Activated naive CD4-positive, alpha-beta T cell treated with anti-CD3 and anti-CD28 coated beads for 36 hours (primary cell): ENCODE data around the gene EHD4. TPM values are rescaled to one million over a fixed set of nuclear protein-coding genes. Genes with fewer than 3 reads are reported as not detected.

ENCODE experiments used
- CTCF ChIA-PET: fragments of 350-600 bp; sonication (Branson Sonifier 250); formaldehyde crosslinking; loops from one replicate; lab custom pipeline; 2021; ENCODE audit warnings: antibody characterized with exemption; lab: Charles Lee
- DNase-seq: peaks from one replicate; pipeline ENCODE4 v3.0.0-alpha.2; 2020
- H3K27ac Mint-ChIP-seq: one replicate; pipeline ENCODE4 v1.8.0; 2021; ENCODE audit warnings: mild to moderate bottlenecking, mixed read lengths
- H3K27me3 Mint-ChIP-seq: one replicate; pipeline ENCODE4 v1.8.0; 2021; ENCODE audit warnings: low read depth, mixed read lengths
- H3K36me3 Mint-ChIP-seq: one replicate; pipeline ENCODE4 v1.8.0; 2021; ENCODE audit warnings: low read depth, mixed read lengths
- H3K4me1 Mint-ChIP-seq: one replicate; pipeline ENCODE4 v1.8.0; 2021; ENCODE audit warnings: low read depth, mixed read lengths
- H3K4me3 Mint-ChIP-seq: one replicate; pipeline ENCODE4 v1.8.0; 2021; ENCODE audit warnings: mild to moderate bottlenecking, moderate library complexity, mixed read lengths
- H3K9me3 Mint-ChIP-seq: one replicate; pipeline ENCODE4 v1.8.0; 2021; ENCODE audit warnings: mixed read lengths
- intact Hi-C: fragments of 100-400 bp; cut with micrococcal nuclease; formaldehyde crosslinking; loops from one replicate; pipeline ENCODE4 v1.15.1; 2023
- total RNA-seq, 2 experiments: library from RNA; stranded (reverse); gene quantifications; one replicate each; pipeline ENCODE4 v1.2.3, GENCODE V29; 2021

The EHD4 gene
- total RNA-seq, 2 experiments from 2014 or later: 30.1 to 31.8 TPM

- peaks cover 8% of the 10 kb centered on the region for H3K36me3 Mint-ChIP-seq
Observed at GRCh38 chr15:41961595-41962202, 10.7 kb downstream of the EHD4 start.

GRCh38 chr15:41961001-41961518, 11.3 kb downstream of the EHD4 start:
- no peak overlapping the region for H3K27ac Mint-ChIP-seq

More at GRCh38 chr15:41961595-41962202, 10.7 kb downstream of the EHD4 start:
- no peaks in the 10 kb centered on the region for H3K27me3 Mint-ChIP-seq
- no peak overlapping the region for H3K27ac Mint-ChIP-seq
- H3K9me3 Mint-ChIP-seq: no peaks in the 10 kb centered on the region
- H3K4me3 Mint-ChIP-seq: no peak overlapping the region
- no peak for DNase-seq
- CTCF ChIA-PET: interaction anchor here (0.7 to 1.0 kb wide), 3 partner anchors 25 to 91 kb away, joined by 3 to 6 read pairs (median 3); no protein-coding TSS in a partner anchor
- intact Hi-C loops: no loop called here
- peaks cover 27% of the 10 kb centered on the region for H3K4me1 Mint-ChIP-seq

GRCh38 chr15:41958002-41958420, 14.3 kb downstream of the EHD4 start:
- Mint-ChIP-seq H3K27ac (no peak overlapping the region), H3K4me1 (peaks cover 21% of the 10 kb centered on the region), H3K4me3 (no peak overlapping the region), H3K27me3 (no peaks in the 10 kb centered on the region), H3K36me3 (peaks cover 8% of the 10 kb centered on the region), H3K9me3 (no peaks in the 10 kb centered on the region)
- intact Hi-C loops: no loop called here
- CTCF ChIA-PET: interaction anchor here (0.7 kb wide), 3 partner anchors 30 to 392 kb away, joined by 3 read pairs; no protein-coding TSS in a partner anchor
- DNase-seq: no peak

More at GRCh38 chr15:41961001-41961518, 11.3 kb downstream of the EHD4 start:
- intact Hi-C loops: no loop called here
- DNase-seq: no peak
- Mint-ChIP-seq H3K27me3 (no peaks in the 10 kb centered on the region), H3K4me3 (no peak overlapping the region), H3K9me3 (no peaks in the 10 kb centered on the region), H3K36me3 (peaks cover 7% of the 10 kb centered on the region), H3K4me1 (peaks cover 23% of the 10 kb centered on the region)
- CTCF ChIA-PET: interaction anchor here (0.9 kb wide), 1 partner anchor 29 kb away, joined by 6 read pairs; no protein-coding TSS in a partner anchor

- CTCF ChIA-PET: interaction anchor here (0.7 kb wide), 1 partner anchor 64 kb away, joined by 3 read pairs; the partner anchor contains the start of gene PLA2G4E
- Mint-ChIP-seq H3K27me3 (no peaks in the 10 kb centered on the region), H3K36me3 (peaks cover 8% of the 10 kb centered on the region), H3K4me1 (peaks cover 21% of the 10 kb centered on the region), H3K27ac (no peak overlapping the region), H3K9me3 (no peaks in the 10 kb centered on the region), H3K4me3 (no peak overlapping the region)
- intact Hi-C loops: no loop called here
- DNase-seq: no peak
Observed at GRCh38 chr15:41957021-41957897, 15.1 kb downstream of the EHD4 start.

GRCh38 chr15:41955807-41956525, 16.4 kb downstream of the EHD4 start:
- CTCF ChIA-PET: no interaction called here
- intact Hi-C loops: no loop called here
- Mint-ChIP-seq H3K27me3 (no peaks in the 10 kb centered on the region), H3K36me3 (peaks cover 12% of the 10 kb centered on the region), H3K9me3 (no peaks in the 10 kb centered on the region), H3K27ac (no peak overlapping the region), H3K4me1 (peaks cover 12% of the 10 kb centered on the region), H3K4me3 (no peak overlapping the region)
- no peak for DNase-seq

GRCh38 chr15:41955100-41955499, 17.3 kb downstream of the EHD4 start:
- no peak for DNase-seq
- Mint-ChIP-seq H3K9me3 (no peaks in the 10 kb centered on the region), H3K27me3 (no peaks in the 10 kb centered on the region), H3K27ac (no peak overlapping the region), H3K36me3 (peaks cover 12% of the 10 kb centered on the region), H3K4me1 (peaks cover 11% of the 10 kb centered on the region), H3K4me3 (no peak overlapping the region)
- intact Hi-C loops: no loop called here
- CTCF ChIA-PET: no interaction called here

- H3K36me3 Mint-ChIP-seq: peaks cover 12% of the 10 kb centered on the region
Observed at GRCh38 chr15:41954036-41954435, 18.3 kb downstream of the EHD4 start.

GRCh38 chr15:41952013-41952563, 20.3 kb downstream of the EHD4 start:
- no peaks in the 10 kb centered on the region for H3K9me3 Mint-ChIP-seq
- H3K27me3 Mint-ChIP-seq: no peaks in the 10 kb centered on the region
- intact Hi-C loops: no loop called here
- peaks cover 3% of the 10 kb centered on the region for H3K4me1 Mint-ChIP-seq
- H3K27ac Mint-ChIP-seq: no peak overlapping the region
- H3K36me3 Mint-ChIP-seq: peaks cover 12% of the 10 kb centered on the region
- DNase-seq: no peak
- H3K4me3 Mint-ChIP-seq: no peak overlapping the region
- CTCF ChIA-PET: no interaction called here

More at GRCh38 chr15:41954036-41954435, 18.3 kb downstream of the EHD4 start:
- no peak for DNase-seq
- Mint-ChIP-seq H3K4me1 (peaks cover 11% of the 10 kb centered on the region), H3K9me3 (no peaks in the 10 kb centered on the region), H3K27ac (no peak overlapping the region), H3K27me3 (no peaks in the 10 kb centered on the region), H3K4me3 (no peak overlapping the region)
- intact Hi-C loops: no loop called here
- CTCF ChIA-PET: interaction anchor here (0.7 to 1.9 kb wide), 2 partner anchors 19 to 36 kb away, joined by 3 to 5 read pairs; no protein-coding TSS in a partner anchor

GRCh38 chr15:41951571-41951970, 20.8 kb downstream of the EHD4 start:
- no peak overlapping the region for H3K4me3 Mint-ChIP-seq
- DNase-seq: no peak
- H3K27me3 Mint-ChIP-seq: no peaks in the 10 kb centered on the region
- no peaks in the 10 kb centered on the region for H3K4me1 Mint-ChIP-seq
- CTCF ChIA-PET: no interaction called here
- no peaks in the 10 kb centered on the region for H3K9me3 Mint-ChIP-seq
- intact Hi-C loops: no loop called here
- H3K27ac Mint-ChIP-seq: no peak overlapping the region
- H3K36me3 Mint-ChIP-seq: peaks cover 12% of the 10 kb centered on the region

- Mint-ChIP-seq H3K4me3 (no peak overlapping the region), H3K27ac (no peak overlapping the region), H3K36me3 (peaks cover 12% of the 10 kb centered on the region), H3K27me3 (no peaks in the 10 kb centered on the region), H3K4me1 (no peaks in the 10 kb centered on the region), H3K9me3 (no peaks in the 10 kb centered on the region)
- intact Hi-C loops: no loop called here
- no peak for DNase-seq
- CTCF ChIA-PET: no interaction called here
Observed at GRCh38 chr15:41950489-41950888, 21.9 kb downstream of the EHD4 start.

GRCh38 chr15:41950127-41950483, 22.3 kb downstream of the EHD4 start:
- H3K27me3 Mint-ChIP-seq: no peaks in the 10 kb centered on the region
- no peak overlapping the region for H3K27ac Mint-ChIP-seq
- CTCF ChIA-PET: no interaction called here
- intact Hi-C loops: no loop called here
- no peaks in the 10 kb centered on the region for H3K9me3 Mint-ChIP-seq
- no peaks in the 10 kb centered on the region for H3K4me1 Mint-ChIP-seq
- no peak for DNase-seq
- H3K4me3 Mint-ChIP-seq: no peak overlapping the region
- H3K36me3 Mint-ChIP-seq: peaks cover 12% of the 10 kb centered on the region
